Measurements from ENCODE around the gene SCYGR8. TPM values are rescaled to one million over a fixed set of nuclear protein-coding genes. Genes with fewer than 3 reads are reported as not detected.

Gene SCYGR8
- total RNA-seq, 1 donor from 2014 or later, result not detected

GRCh38 chr2:227793148-227793712 is 47.5 kb downstream of the SCYGR8 start:
- Mint-ChIP-seq H3K36me3 (ENCODE audit: low read depth) (no peaks in the 10 kb centered on the region), H3K27ac (ENCODE audit: unreplicated experiment) (no peak overlapping the region), H3K9me3 (ENCODE audit: low read depth) (peaks cover 5% of the 10 kb centered on the region), H3K4me1 (ENCODE audit: low read depth) (peaks cover 7% of the 10 kb centered on the region), H3K27me3 (ENCODE audit: low read depth) (no peaks in the 10 kb centered on the region), H3K4me3 (ENCODE audit: unreplicated experiment) (no peak overlapping the region)
- TF ChIP-seq, protein P1, sequence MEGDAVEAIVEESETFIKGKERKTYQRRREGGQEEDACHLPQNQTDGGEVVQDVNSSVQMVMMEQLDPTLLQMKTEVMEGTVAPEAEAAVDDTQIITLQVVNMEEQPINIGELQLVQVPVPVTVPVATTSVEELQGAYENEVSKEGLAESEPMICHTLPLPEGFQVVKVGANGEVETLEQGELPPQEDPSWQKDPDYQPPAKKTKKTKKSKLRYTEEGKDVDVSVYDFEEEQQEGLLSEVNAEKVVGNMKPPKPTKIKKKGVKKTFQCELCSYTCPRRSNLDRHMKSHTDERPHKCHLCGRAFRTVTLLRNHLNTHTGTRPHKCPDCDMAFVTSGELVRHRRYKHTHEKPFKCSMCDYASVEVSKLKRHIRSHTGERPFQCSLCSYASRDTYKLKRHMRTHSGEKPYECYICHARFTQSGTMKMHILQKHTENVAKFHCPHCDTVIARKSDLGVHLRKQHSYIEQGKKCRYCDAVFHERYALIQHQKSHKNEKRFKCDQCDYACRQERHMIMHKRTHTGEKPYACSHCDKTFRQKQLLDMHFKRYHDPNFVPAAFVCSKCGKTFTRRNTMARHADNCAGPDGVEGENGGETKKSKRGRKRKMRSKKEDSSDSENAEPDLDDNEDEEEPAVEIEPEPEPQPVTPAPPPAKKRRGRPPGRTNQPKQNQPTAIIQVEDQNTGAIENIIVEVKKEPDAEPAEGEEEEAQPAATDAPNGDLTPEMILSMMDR (IDR thresholded peaks at IDR 0.05), result no peak
- DNase-seq (ENCODE audit: low spot score), result no peak

Other genes starting within 250 kb of the SCYGR8 start
- not detected in 3 replicates for gene SCYGR2, start 147.0 kb upstream of the SCYGR8 start, total RNA-seq
- gene SCYGR3, start 131.1 kb upstream of the SCYGR8 start, total RNA-seq, result not detected in 3 replicates
- not detected in 3 replicates for gene SCYGR4, start 128.4 kb upstream of the SCYGR8 start, total RNA-seq
- gene SCYGR5, start 79.1 kb upstream of the SCYGR8 start, total RNA-seq, result not detected in 3 replicates
- gene SLC19A3, start 27.9 kb upstream of the SCYGR8 start, total RNA-seq, result 0.52 to 0.56 TPM in 2 of 3 replicates, not detected in the other
- not detected in 3 replicates for gene SCYGR6, start 21.1 kb upstream of the SCYGR8 start, total RNA-seq
- not detected in 3 replicates for gene SCYGR7, start 17.6 kb upstream of the SCYGR8 start, total RNA-seq
- 0.45 to 1.9 TPM (median 0.79 TPM) in 3 replicates for gene CCL20, start 67.9 kb downstream of the SCYGR8 start, total RNA-seq
- 0.28 to 0.65 TPM (median 0.47 TPM) in 3 replicates for gene DAW1, start 125.7 kb downstream of the SCYGR8 start, total RNA-seq

Measured in chondrocyte (in vitro differentiated cells).